ENCODE data around the gene BTG4. TPM values are rescaled to one million over a fixed set of nuclear protein-coding genes. Genes with fewer than 3 reads are reported as not detected.

BTG4 gene
- total and polyA plus RNA-seq, 2 experiments from 2014 or later, result 0.21 to 0.31 TPM

DNA sequence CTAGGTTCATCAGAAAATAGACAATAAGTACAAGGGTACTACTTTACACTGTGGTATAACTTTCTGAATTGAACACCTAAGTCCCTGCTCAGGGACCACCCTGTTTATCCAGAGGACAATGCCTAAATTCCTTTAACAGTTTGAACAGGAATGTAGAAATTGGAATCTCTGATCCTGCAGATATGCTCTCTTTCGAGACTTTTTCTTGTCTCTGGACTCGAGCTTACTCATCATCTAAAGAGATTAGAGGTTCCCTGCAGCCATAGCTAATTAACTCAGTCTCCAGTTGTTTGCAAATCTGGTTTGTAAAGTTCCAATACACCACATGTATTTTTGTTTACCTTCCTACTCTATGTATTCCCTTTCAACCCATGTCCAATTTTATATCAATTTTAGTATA is 3.4 kb upstream of the BTG4 start:
- peaks cover 26% of the 10 kb centered on the region for H3K27me3 Mint-ChIP-seq (ENCODE audit: insufficient read depth, low read depth, poor library complexity)
- no peak for DNase-seq (ENCODE audit: low spot score)
- H3K4me3 Mint-ChIP-seq, result no peak overlapping the region
- TF ChIP-seq REST (IDR thresholded peaks at IDR 0.05; ENCODE audit: unreplicated experiment), result no peak
- no peak for TF ChIP-seq JUNB (IDR thresholded peaks at IDR 0.05; ENCODE audit: unreplicated experiment)
- no peak for TF ChIP-seq ETS1 (IDR thresholded peaks at IDR 0.05)
- no peak for TF ChIP-seq ZNF114 (CRISPR knock-in tag; IDR thresholded peaks at IDR 0.05)
- TF ChIP-seq STAT1 (IDR thresholded peaks at IDR 0.05; ENCODE audit: unreplicated experiment), result no peak
- TF ChIP-seq CREB1 (CRISPR knock-in tag; IDR thresholded peaks at IDR 0.05; ENCODE audit: low read depth), result no peak
- no peak for TF ChIP-seq NANOG (IDR thresholded peaks at IDR 0.05; ENCODE audit: borderline replicate concordance)
- TF ChIP-seq ZNF462 (CRISPR knock-in tag; IDR thresholded peaks at IDR 0.05), result no peak
- TF ChIP-seq, protein P1, sequence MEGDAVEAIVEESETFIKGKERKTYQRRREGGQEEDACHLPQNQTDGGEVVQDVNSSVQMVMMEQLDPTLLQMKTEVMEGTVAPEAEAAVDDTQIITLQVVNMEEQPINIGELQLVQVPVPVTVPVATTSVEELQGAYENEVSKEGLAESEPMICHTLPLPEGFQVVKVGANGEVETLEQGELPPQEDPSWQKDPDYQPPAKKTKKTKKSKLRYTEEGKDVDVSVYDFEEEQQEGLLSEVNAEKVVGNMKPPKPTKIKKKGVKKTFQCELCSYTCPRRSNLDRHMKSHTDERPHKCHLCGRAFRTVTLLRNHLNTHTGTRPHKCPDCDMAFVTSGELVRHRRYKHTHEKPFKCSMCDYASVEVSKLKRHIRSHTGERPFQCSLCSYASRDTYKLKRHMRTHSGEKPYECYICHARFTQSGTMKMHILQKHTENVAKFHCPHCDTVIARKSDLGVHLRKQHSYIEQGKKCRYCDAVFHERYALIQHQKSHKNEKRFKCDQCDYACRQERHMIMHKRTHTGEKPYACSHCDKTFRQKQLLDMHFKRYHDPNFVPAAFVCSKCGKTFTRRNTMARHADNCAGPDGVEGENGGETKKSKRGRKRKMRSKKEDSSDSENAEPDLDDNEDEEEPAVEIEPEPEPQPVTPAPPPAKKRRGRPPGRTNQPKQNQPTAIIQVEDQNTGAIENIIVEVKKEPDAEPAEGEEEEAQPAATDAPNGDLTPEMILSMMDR (conservative IDR thresholded peaks at IDR 0.05; ENCODE audit: low read depth in 2 of 2), result no peak
- no peak for TF ChIP-seq EZH2phosphoT487 (IDR thresholded peaks at IDR 0.05; ENCODE audit: unreplicated experiment)
- no peak for TF ChIP-seq POLR2AphosphoS5 (IDR thresholded peaks at IDR 0.05; ENCODE audit: low read depth)
- no peak for TF ChIP-seq ZNF331 (CRISPR knock-in tag; IDR thresholded peaks at IDR 0.05; ENCODE audit: low read depth)
- Histone ChIP-seq H3K4me2 (no peak overlapping the region), H2AFZ (no peak overlapping the region), H3F3A (replicated peaks; ENCODE audit: low read depth) (peaks cover 6% of the 10 kb centered on the region; the same call in 1 of the 2 replicates), H3K79me2 (replicated peaks; ENCODE audit: insufficient read depth) (no peaks in the 10 kb centered on the region), H3K27me3 (ENCODE audit: insufficient read depth) (peaks cover 45% of the 10 kb centered on the region), H4K20me1 (replicated peaks; ENCODE audit: insufficient read depth) (no peaks in the 10 kb centered on the region), H3K9me2 (ENCODE audit: insufficient read depth) (no peaks in the 10 kb centered on the region), H3K4me1 (ENCODE audit: insufficient read depth) (peaks cover 22% of the 10 kb centered on the region), H3K36me3 (ENCODE audit: insufficient read depth) (no peaks in the 10 kb centered on the region), H3K27ac (ENCODE audit: low read depth) (no peak overlapping the region), H3K4me3 (no peak overlapping the region)
- ATAC-seq, result no peak
- no peaks in the 10 kb centered on the region for H3K9me3 Mint-ChIP-seq
- H3K4me1 Mint-ChIP-seq, result peaks cover 11% of the 10 kb centered on the region; the same call in 2 of the 3 replicates
- H3K36me3 Mint-ChIP-seq (ENCODE audit: low read depth), result no peaks in the 10 kb centered on the region
- H3K27ac Mint-ChIP-seq, result no peak overlapping the region

All from GM23338 (cell line).